ENCODE data around the gene ABCG5. TPM values are rescaled to one million over a fixed set of nuclear protein-coding genes. Genes with fewer than 3 reads are reported as not detected.

ABCG5 gene
- polyA plus RNA-seq, 1 donor from 2014 or later = not detected

DNA sequence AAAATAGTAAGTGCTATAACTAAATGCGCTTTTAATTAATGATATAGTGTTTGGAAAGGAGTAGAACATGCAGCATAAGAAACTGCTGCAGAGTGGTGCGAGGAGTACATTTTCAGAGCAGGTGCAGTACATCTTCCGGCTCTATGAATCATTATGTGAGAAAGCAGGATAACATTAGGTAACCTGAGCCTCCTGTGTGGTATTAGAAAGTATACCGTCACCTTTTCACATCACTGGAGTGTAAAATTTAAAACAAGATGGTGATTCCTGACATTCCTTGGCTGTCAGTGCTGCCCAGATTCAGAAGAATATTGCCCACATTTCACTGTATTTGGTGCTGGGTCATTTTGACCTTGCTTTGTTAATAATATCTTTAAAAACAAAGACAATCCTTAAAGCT, 72.6 kb downstream of the ABCG5 start:
- no peak overlapping the region for H3K27ac Mint-ChIP-seq
- H3K9me3 Mint-ChIP-seq = no peaks in the 10 kb centered on the region
- no peak overlapping the region for H3K4me3 Mint-ChIP-seq
- no peaks in the 10 kb centered on the region for H3K27me3 Mint-ChIP-seq
- peaks cover 2% of the 10 kb centered on the region for H3K36me3 Mint-ChIP-seq
- H3K4me1 Mint-ChIP-seq = no peaks in the 10 kb centered on the region

DNA sequence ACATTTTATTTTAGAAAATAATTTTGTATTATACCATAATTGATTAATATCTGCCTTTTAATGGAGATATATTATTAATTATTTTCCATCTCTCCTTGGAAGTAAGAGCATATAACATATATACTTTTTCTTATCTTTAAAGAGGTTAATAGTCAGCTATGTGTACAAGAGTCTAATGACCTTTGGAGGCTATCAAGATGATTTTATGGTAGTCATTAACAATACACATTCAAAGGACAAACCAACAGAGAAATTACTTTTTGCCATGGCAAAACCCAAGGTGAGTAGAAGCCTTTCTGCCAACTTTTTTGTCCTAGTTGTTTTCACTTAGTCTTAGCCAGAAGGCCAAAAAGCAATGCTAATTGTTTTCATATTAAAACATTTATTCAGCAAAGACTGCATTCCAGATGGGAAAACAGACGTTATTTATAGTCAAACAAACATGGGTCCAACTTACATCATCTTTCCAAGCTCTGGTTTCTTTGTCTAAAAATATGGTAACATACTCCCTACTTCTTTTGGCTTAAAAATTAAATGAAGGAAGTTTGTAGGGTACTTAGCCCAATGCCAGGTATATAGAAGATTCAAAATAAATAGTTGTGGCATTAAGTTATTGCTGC, 74.4 kb downstream of the ABCG5 start:
- Mint-ChIP-seq H3K9me3 (no peaks in the 10 kb centered on the region), H3K27me3 (no peaks in the 10 kb centered on the region), H3K4me3 (no peak overlapping the region), H3K4me1 (no peaks in the 10 kb centered on the region), H3K27ac (no peak overlapping the region), H3K36me3 (no peaks in the 10 kb centered on the region)

DNA sequence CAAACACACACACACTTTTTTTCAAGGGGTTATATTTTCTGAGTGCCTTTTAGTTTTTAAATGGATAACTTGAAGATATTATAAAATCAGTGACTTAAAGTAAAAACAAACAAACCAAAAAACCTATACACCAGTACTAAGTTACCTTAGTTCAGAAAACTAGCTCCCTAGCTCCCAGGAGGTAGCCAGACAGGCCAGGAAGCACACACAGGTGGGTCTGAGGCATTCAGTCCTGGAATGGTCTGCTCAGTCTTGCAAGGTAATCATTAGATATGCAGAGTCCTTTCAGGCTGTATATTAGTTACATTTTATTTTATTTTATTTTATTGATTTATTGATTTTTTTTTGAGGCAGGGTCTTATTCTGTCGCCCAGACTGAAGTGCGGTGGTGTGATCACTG, 75.5 kb downstream of the ABCG5 start:
- Mint-ChIP-seq H3K27me3 (no peaks in the 10 kb centered on the region), H3K27ac (no peak overlapping the region), H3K9me3 (no peaks in the 10 kb centered on the region), H3K4me3 (no peak overlapping the region), H3K4me1 (no peaks in the 10 kb centered on the region), H3K36me3 (no peaks in the 10 kb centered on the region)

Other genes with a start within 250 kb of the ABCG5 start
- 13.7 TPM for gene THADA, start 242.8 kb downstream of the ABCG5 start, polyA plus RNA-seq
- gene PLEKHH2, start 201.6 kb downstream of the ABCG5 start, polyA plus RNA-seq = 0.46 TPM
- not detected for gene C1GALT1C1L, start 162.4 kb downstream of the ABCG5 start, polyA plus RNA-seq
- 5.6 TPM for gene DYNC2LI1, start 64.8 kb downstream of the ABCG5 start, polyA plus RNA-seq
- not detected for gene ABCG8, start 132 bp upstream of the ABCG5 start, polyA plus RNA-seq
- 36.5 TPM for gene LRPPRC, start 157.2 kb upstream of the ABCG5 start, polyA plus RNA-seq